Measurements from ENCODE around the gene KIAA0513.

The KIAA0513 gene

DNA sequence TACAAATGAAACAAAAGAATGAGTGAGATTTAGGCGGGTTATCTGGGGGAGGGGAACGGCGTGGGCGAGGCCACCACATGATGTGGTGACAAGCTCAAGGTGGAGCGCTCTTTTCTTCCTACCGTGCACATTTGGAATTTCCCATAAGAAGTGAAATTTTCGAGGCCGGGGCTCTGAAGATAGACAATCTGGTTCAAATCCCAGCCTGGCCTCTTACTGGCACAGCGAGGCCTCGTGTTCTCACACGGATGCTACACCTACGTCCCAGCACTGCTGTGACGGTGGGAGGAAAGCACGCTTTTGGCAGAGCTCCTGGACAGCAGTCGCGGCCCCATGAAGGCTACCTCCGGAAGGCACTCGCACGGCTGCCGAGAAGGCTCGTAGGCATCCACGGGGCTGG lies 41.5 kb upstream of the KIAA0513 start:
- Histone ChIP-seq H3K27ac (replicated peaks) (no peak overlapping the region), H3K27me3 (ENCODE audit: insufficient read depth, poor library complexity, severe bottlenecking) (no peaks in the 10 kb centered on the region), H3K4me3 (replicated peaks; ENCODE audit: insufficient read depth, low read length) (no peak overlapping the region)
- no peak for TF ChIP-seq GABPA (IDR thresholded peaks at IDR 0.05; ENCODE audit: low read depth)
- no peak for TF ChIP-seq REST (IDR thresholded peaks at IDR 0.05; ENCODE audit: insufficient replicate concordance, low read depth)
- TF ChIP-seq CTCF (IDR thresholded peaks at IDR 0.05; ENCODE audit: insufficient read depth, low read length): no peak
- TF ChIP-seq SPI1 (IDR thresholded peaks at IDR 0.05; ENCODE audit: borderline replicate concordance, low read depth): no peak
- TF ChIP-seq POLR2AphosphoS5 (IDR thresholded peaks at IDR 0.05; ENCODE audit: low read depth): no peak
- no peak for DNase-seq (ENCODE audit: low read depth in 1 of 2, low spot score in 1 of 2)

GRCh38 chr16:84986879-84987278 lies 40.7 kb upstream of the KIAA0513 start:
- no peak for DNase-seq (ENCODE audit: low read depth in 1 of 2, low spot score in 1 of 2)
- Histone ChIP-seq H3K27me3 (ENCODE audit: insufficient read depth, poor library complexity, severe bottlenecking) (no peaks in the 10 kb centered on the region), H3K4me3 (replicated peaks; ENCODE audit: insufficient read depth, low read length) (no peak overlapping the region), H3K27ac (replicated peaks) (no peak overlapping the region)
- no peak for TF ChIP-seq SPI1 (IDR thresholded peaks at IDR 0.05; ENCODE audit: borderline replicate concordance, low read depth)
- no peak for TF ChIP-seq CTCF (IDR thresholded peaks at IDR 0.05; ENCODE audit: insufficient read depth, low read length)
- no peak for TF ChIP-seq GABPA (IDR thresholded peaks at IDR 0.05; ENCODE audit: low read depth)
- no peak for TF ChIP-seq POLR2AphosphoS5 (IDR thresholded peaks at IDR 0.05; ENCODE audit: low read depth)
- TF ChIP-seq REST (IDR thresholded peaks at IDR 0.05; ENCODE audit: insufficient replicate concordance, low read depth): no peak

GRCh38 chr16:84988328-84989080 lies 39.1 kb upstream of the KIAA0513 start:
- DNase-seq (ENCODE audit: low read depth in 1 of 2, low spot score in 1 of 2): no peak
- TF ChIP-seq CTCF (IDR thresholded peaks at IDR 0.05; ENCODE audit: insufficient read depth, low read length): no peak
- no peak for TF ChIP-seq GABPA (IDR thresholded peaks at IDR 0.05; ENCODE audit: low read depth)
- no peak for TF ChIP-seq POLR2AphosphoS5 (IDR thresholded peaks at IDR 0.05; ENCODE audit: low read depth)
- H3K27ac ChIP-seq (replicated peaks): no peak overlapping the region
- no peak overlapping the region for H3K4me3 ChIP-seq (replicated peaks; ENCODE audit: insufficient read depth, low read length)
- H3K27me3 ChIP-seq (ENCODE audit: insufficient read depth, poor library complexity, severe bottlenecking): no peaks in the 10 kb centered on the region
